ENCODE data around the gene ARID1B. TPM values are rescaled to one million over a fixed set of nuclear protein-coding genes. Genes with fewer than 3 reads are reported as not detected.

The ARID1B gene
- total RNA-seq, 1 donor from 2014 or later, result 47.3 TPM

- TF ChIP-seq, protein P1, sequence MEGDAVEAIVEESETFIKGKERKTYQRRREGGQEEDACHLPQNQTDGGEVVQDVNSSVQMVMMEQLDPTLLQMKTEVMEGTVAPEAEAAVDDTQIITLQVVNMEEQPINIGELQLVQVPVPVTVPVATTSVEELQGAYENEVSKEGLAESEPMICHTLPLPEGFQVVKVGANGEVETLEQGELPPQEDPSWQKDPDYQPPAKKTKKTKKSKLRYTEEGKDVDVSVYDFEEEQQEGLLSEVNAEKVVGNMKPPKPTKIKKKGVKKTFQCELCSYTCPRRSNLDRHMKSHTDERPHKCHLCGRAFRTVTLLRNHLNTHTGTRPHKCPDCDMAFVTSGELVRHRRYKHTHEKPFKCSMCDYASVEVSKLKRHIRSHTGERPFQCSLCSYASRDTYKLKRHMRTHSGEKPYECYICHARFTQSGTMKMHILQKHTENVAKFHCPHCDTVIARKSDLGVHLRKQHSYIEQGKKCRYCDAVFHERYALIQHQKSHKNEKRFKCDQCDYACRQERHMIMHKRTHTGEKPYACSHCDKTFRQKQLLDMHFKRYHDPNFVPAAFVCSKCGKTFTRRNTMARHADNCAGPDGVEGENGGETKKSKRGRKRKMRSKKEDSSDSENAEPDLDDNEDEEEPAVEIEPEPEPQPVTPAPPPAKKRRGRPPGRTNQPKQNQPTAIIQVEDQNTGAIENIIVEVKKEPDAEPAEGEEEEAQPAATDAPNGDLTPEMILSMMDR (IDR thresholded peaks at IDR 0.05; ENCODE audit: insufficient read depth, low read length, poor library complexity, severe bottlenecking), result no peak
- no peak overlapping the region for H3K4me3 ChIP-seq (ENCODE audit: low read depth, low read length)
- no peak for DNase-seq (ENCODE audit: low read depth)
- no peaks in the 10 kb centered on the region for H3K36me3 ChIP-seq (ENCODE audit: control insufficient read depth, insufficient read depth, low read length)
- H3K27me3 ChIP-seq (ENCODE audit: control insufficient read depth, insufficient read depth, low read length), result no peaks in the 10 kb centered on the region
Observed at GRCh38 chr6:156826290-156826955, 49.2 kb downstream of the ARID1B start.

GRCh38 chr6:156827382-156827781 lies 50.2 kb downstream of the ARID1B start:
- H3K27me3 ChIP-seq (ENCODE audit: control insufficient read depth, insufficient read depth, low read length), result no peaks in the 10 kb centered on the region
- DNase-seq (ENCODE audit: low read depth), result no peak

DNA sequence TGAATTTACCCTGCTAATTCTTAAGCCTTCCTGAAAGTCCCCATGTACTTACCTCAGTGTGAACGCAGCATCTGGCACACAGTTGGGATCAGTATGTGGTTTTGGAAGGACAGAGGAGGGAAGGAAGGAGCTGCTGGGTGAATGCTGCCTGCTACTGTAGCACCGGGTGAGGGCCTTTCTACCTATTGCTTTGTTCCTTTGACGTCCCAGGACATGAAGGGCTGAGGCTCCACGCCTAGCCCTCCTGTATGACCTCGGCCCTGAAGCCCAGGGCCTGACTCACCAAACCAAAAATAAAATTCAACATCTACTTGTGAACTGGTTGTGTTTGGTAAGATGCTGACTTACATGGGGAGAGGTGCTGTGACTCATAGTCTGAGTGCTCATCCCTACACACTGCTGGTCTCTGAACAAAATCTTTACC lies 51.1 kb downstream of the ARID1B start:
- TF ChIP-seq, protein P1 (IDR thresholded peaks at IDR 0.05; ENCODE audit: insufficient read depth, low read length, poor library complexity, severe bottlenecking), result no peak
- no peak overlapping the region for H3K4me3 ChIP-seq (ENCODE audit: low read depth, low read length)
- H3K36me3 ChIP-seq (ENCODE audit: control insufficient read depth, insufficient read depth, low read length), result no peaks in the 10 kb centered on the region
- H3K27me3 ChIP-seq (ENCODE audit: control insufficient read depth, insufficient read depth, low read length), result no peaks in the 10 kb centered on the region
- DNase-seq (ENCODE audit: low read depth), result peak; percentile 66

More at GRCh38 chr6:156827382-156827781, 50.2 kb downstream of the ARID1B start:
- Histone ChIP-seq H3K36me3 (ENCODE audit: control insufficient read depth, insufficient read depth, low read length) (no peaks in the 10 kb centered on the region), H3K4me3 (ENCODE audit: low read depth, low read length) (no peak overlapping the region)
- TF ChIP-seq, protein P1 (IDR thresholded peaks at IDR 0.05; ENCODE audit: insufficient read depth, low read length, poor library complexity, severe bottlenecking), result no peak

DNA sequence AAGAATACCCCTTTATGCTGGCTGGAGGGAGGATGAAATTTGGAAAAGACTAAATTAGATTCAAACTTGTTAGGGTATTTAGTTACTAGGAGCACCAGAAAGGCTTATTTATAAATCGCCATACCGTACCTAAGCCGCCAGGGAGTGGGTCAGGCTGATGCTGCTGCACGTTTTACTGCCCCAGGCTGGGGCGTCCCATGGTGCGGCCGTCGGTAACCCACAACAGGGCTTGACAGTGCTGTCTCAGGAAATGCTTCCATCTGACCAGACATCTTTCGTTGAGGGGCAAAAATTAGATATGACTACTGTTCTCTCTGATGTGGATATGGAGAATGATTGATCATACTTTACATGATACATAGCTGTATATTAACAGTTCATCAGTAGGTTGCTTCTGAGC lies 52.9 kb downstream of the ARID1B start:
- no peaks in the 10 kb centered on the region for H3K36me3 ChIP-seq (ENCODE audit: control insufficient read depth, insufficient read depth, low read length)

GRCh38 chr6:156832231-156832647 lies 55.1 kb downstream of the ARID1B start:
- Histone ChIP-seq H3K27me3 (ENCODE audit: control insufficient read depth, insufficient read depth, low read length) (no peaks in the 10 kb centered on the region), H3K4me3 (ENCODE audit: low read depth, low read length) (no peak overlapping the region), H3K36me3 (ENCODE audit: control insufficient read depth, insufficient read depth, low read length) (no peaks in the 10 kb centered on the region)
- no peak for DNase-seq (ENCODE audit: low read depth)
- TF ChIP-seq, protein P1 (IDR thresholded peaks at IDR 0.05; ENCODE audit: insufficient read depth, low read length, poor library complexity, severe bottlenecking), result no peak

More for the DNA sequence above, 52.9 kb downstream of the ARID1B start:
- TF ChIP-seq, protein P1 (IDR thresholded peaks at IDR 0.05; ENCODE audit: insufficient read depth, low read length, poor library complexity, severe bottlenecking), result no peak
- no peaks in the 10 kb centered on the region for H3K27me3 ChIP-seq (ENCODE audit: control insufficient read depth, insufficient read depth, low read length)
- DNase-seq (ENCODE audit: low read depth), result no peak
- no peak overlapping the region for H3K4me3 ChIP-seq (ENCODE audit: low read depth, low read length)

- H3K4me3 ChIP-seq (ENCODE audit: low read depth, low read length), result no peak overlapping the region
- no peaks in the 10 kb centered on the region for H3K27me3 ChIP-seq (ENCODE audit: control insufficient read depth, insufficient read depth, low read length)
- TF ChIP-seq, protein P1 (IDR thresholded peaks at IDR 0.05; ENCODE audit: insufficient read depth, low read length, poor library complexity, severe bottlenecking), result no peak
Observed at GRCh38 chr6:156832669-156833068, 55.5 kb downstream of the ARID1B start.

More at GRCh38 chr6:156832669-156833068, 55.5 kb downstream of the ARID1B start:
- no peak for DNase-seq (ENCODE audit: low read depth)
- H3K36me3 ChIP-seq (ENCODE audit: control insufficient read depth, insufficient read depth, low read length), result no peaks in the 10 kb centered on the region
